Measurements from ENCODE around the gene B9D2.
"Not testable (repeated sequence)": the region's sequence is repeated elsewhere in the genome, so short reads cannot be mapped to it uniquely, and the experiment has no call there.

B9D2 gene

GRCh38 chr19:41386442-41386841 is 22.5 kb upstream of the B9D2 start:
- no peak for DNase-seq

- DNase-seq = no peak
These were observed 20.4 kb upstream of the B9D2 start for GRCh38 chr19:41384351-41384750.

GRCh38 chr19:41381536-41381935 is 17.6 kb upstream of the B9D2 start:
- DNase-seq = not testable (repeated sequence)

- no peak for DNase-seq
These were observed 14.2 kb upstream of the B9D2 start for GRCh38 chr19:41377977-41378709.

GRCh38 chr19:41376998-41377365 is 13.0 kb upstream of the B9D2 start:
- no peak for DNase-seq

- DNase-seq = no peak
These were observed 12.5 kb upstream of the B9D2 start, which contains the start of gene TMEM91 for GRCh38 chr19:41376241-41376997. TSS of gene TMEM91 (plus strand) at chr19:41376533. CDS start at chr19:41378310, 1,777 bp downstream.

GRCh38 chr19:41373993-41374392 is 10.0 kb upstream of the B9D2 start:
- DNase-seq = no peak

- no peak for DNase-seq
These were observed 8.6 kb upstream of the B9D2 start for GRCh38 chr19:41372501-41372900.

- DNase-seq = no peak
These were observed 7.6 kb upstream of the B9D2 start for GRCh38 chr19:41371541-41371940.

GRCh38 chr19:41371119-41371518 is 7.2 kb upstream of the B9D2 start:
- DNase-seq = not testable (repeated sequence)

GRCh38 chr19:41369769-41370168 is 5.8 kb upstream of the B9D2 start:
- no peak for DNase-seq

- no peak for DNase-seq
These were observed 3.9 kb upstream of the B9D2 start for GRCh38 chr19:41367848-41368301.

- DNase-seq = no peak
These were observed 2.1 kb upstream of the B9D2 start for GRCh38 chr19:41366089-41366488.

GRCh38 chr19:41364524-41365391 is 809 bp upstream of the B9D2 start:
- DNase-seq = no peak

GRCh38 chr19:41363371-41363752 is 587 bp downstream of the B9D2 start:
- DNase-seq = no peak

- DNase-seq = no peak
These were observed 1.7 kb downstream of the B9D2 start for GRCh38 chr19:41362143-41362847.

- no peak for DNase-seq
These were observed 4.2 kb downstream of the B9D2 start for GRCh38 chr19:41359741-41360140.

GRCh38 chr19:41357746-41358145 is 6.2 kb downstream of the B9D2 start:
- DNase-seq = no peak

GRCh38 chr19:41356984-41357739 is 6.8 kb downstream of the B9D2 start:
- DNase-seq = no peak

- no peak for DNase-seq
These were observed 8.1 kb downstream of the B9D2 start for GRCh38 chr19:41355802-41356201.

GRCh38 chr19:41355035-41355434 is 8.9 kb downstream of the B9D2 start:
- no peak for DNase-seq
